Hematopoietic multipotent progenitor cell (in vitro differentiated cells): Measurements from ENCODE around the gene AUP1. TPM values are rescaled to one million over a fixed set of nuclear protein-coding genes. Genes with fewer than 3 reads are reported as not detected.
"Not testable (repeated sequence)": the region's sequence is repeated elsewhere in the genome, so short reads cannot be mapped to it uniquely, and the experiment has no call there.

Source experiments
- DNase-seq, 3 donors: peaks; one replicate each; pipeline ENCODE4 v3.0.0-alpha.2; 2011 to 2015; ENCODE audit warnings: low read depth in 2 of 3, low spot score in 2 of 3
- total RNA-seq: library from RNA; depleted of rRNA; stranded (reverse); fragments of >200 nt; gene quantifications from one replicate; pipeline ENCODE4 v1.2.3, GENCODE V29; 2012

The AUP1 gene, protein sequence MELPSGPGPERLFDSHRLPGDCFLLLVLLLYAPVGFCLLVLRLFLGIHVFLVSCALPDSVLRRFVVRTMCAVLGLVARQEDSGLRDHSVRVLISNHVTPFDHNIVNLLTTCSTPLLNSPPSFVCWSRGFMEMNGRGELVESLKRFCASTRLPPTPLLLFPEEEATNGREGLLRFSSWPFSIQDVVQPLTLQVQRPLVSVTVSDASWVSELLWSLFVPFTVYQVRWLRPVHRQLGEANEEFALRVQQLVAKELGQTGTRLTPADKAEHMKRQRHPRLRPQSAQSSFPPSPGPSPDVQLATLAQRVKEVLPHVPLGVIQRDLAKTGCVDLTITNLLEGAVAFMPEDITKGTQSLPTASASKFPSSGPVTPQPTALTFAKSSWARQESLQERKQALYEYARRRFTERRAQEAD
- 121 TPM for total RNA-seq

DNA sequence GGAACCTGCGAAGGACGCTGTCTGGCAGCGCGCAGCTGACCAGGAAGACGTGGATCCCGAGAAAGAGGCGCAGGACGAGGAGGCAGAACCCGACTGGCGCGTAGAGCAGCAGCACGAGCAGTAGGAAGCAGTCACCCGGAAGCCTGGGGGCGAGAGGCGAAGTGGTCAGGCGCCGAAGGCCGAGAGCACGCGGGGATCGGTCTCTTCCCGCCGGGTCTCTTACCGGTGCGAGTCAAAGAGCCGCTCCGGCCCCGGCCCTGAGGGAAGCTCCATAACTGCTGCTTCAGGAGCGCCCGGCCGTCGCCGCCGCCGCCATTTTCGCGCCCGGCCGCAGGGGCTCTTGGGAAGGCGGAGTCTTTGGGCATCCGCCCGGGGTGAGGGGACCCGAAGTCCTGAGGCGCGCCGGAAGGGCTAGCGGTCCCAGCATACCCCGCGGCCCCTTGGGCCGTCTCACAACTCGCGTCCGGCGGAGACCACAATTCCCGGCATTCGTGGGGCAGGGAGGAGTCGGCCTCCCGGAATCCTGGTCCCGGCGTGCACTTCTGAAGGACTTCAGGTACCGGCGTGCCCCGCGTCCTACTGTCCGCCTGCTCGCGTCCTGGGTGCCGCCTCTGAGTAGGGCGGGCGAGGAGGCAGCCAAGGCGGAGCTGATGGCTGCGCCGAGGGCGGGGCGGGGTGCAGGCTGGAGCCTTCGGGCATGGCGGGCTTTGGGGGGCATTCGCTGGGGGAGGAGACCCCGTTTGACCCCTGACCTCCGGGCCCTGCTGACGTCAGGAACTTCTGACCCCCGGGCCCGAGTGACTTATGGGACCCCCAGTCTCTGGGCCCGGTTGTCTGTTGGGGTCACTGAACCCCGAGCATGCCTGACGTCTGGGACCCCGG lies at the start of gene AUP1, which contains the start of gene HTRA2:
TSS of gene AUP1 (minus strand) at position 350 of the 882 bp plus-strand sequence. CDS start at position 273, 77 bp downstream.
TSS of gene HTRA2 (plus strand) at position 577 of the 882 bp plus-strand sequence. CDS start at position 651, 74 bp downstream.
- peak; percentile 72 to 86 (median 82) for DNase-seq

DNA sequence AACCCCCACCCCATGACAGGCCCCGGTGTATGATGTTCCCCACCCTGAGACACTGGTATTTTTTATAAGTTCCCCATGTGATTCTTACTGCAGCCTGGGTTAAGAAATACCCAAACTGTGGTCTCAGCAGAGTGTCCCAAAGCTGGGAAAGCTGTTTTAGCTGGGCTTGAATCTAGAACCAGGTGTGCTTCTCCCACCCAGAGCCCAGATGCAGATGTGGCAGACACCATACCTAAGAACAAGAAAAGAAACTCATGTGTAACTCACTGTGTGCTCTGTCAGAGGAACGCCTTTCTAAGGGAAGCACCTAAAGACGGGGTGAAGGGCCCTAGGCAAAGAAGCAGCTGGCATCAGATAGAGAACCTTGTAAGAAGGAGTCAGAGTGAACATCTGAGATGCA lies 48.9 kb upstream of the AUP1 start:
- no peak for DNase-seq

GRCh38 chr2:74577448-74577847 lies 47.9 kb upstream of the AUP1 start:
- DNase-seq, result peak in 1 of 3 donors; percentile 26

DNA sequence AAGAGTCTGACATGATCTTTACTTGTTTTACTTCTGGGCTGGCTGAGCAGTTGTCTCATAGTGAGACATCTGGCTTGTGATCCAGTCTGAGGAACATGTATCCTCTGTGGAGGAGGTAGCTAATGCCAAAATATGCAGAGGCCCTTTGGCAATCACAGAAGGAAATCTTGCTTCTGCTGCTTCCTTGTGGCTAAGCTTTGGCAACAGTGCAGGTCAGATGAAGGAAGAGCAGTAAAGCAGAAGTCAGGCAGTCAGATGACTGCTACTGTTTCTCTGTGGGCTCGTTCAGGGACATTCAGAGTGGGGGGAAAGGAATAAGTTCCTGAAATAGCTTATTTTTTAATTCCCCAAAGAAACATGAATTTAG lies 47.3 kb upstream of the AUP1 start:
- DNase-seq, result peak in 2 of 3 donors; percentile 70 to 80

- DNase-seq, result no peak
These were observed 46.8 kb upstream of the AUP1 start for GRCh38 chr2:74576211-74576862.

DNA sequence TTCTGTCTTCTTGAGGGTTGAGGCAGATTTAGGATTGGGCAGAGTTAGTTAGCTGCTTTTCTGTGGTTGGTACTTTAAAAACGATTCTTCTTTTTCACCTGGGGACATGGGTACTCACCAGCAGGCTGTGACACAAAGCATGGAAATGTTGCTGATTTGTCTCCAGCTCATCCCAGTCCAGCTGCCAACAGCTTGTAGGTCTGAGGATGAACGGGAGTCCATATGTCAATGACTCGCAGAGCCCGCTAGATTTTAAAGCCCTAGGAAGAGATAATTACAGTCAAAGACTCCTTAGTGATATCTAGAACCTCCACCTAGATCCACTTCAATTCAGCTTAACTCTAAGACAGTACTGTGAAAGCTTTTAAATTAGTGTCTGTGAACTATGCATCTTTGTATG lies 45.8 kb upstream of the AUP1 start:
- DNase-seq, result no peak

DNA sequence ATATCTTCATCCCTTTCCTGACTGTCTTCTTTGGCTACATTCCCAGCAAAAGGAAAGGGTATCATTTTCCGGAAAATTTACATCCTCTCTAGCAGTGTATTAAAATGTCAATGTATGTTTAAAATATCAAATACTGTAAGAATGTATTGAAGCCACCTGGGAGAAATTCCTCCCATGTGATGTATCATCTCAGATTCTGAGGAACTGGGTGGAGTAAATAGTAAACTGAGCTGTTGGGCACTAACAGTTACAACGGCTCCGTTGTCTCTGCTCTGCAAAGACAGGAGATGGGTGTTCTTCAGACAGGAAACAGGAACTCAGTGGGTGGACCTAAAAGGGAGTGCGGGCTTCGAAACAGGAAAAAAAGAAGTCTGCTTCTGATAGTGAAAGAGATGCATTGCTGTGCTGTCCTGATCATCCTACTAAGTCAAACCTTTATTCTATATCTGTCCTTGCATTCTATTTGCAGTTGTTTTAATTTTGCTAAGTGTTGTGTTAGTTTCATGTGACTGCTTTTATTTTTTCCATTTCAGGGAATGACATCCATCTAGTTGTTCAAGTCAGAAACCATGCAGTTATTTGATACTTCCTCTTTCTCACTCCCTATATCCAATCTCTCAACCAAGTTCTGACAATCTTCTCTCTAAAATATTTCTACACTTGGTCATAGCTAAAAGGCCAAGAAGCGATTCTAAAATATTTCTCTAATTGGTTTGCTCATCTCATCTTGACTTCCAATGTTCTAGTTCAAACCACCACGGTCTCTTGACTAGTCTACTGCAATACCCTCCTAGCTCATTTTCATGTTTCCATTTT lies 44.4 kb upstream of the AUP1 start:
- peak in 2 of 3 donors; percentile 43 to 53 for DNase-seq

GRCh38 chr2:74572178-74572925 lies 42.8 kb upstream of the AUP1 start:
- DNase-seq, result no peak

GRCh38 chr2:74571058-74571457 lies 41.6 kb upstream of the AUP1 start:
- DNase-seq, result no peak

DNA sequence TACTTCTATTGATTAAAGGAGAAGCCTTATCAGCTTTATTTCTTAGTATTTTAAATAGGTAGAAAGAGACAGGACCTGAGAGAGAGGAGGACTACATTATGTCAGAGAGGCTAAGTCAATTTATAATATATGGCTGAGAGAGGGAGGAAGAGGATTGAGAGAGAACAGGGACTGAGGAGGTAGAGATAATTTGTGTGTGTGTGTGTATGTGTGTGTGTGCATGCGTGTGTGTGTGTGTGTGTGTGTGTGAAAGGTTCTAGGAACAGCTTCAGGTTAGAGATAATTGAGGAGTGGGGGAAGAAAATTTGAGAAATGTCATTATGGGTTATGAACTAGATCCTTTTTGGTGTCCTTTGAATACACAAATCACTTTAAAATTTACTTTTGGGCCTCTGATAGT lies 40.2 kb upstream of the AUP1 start:
- DNase-seq, result no peak

DNA sequence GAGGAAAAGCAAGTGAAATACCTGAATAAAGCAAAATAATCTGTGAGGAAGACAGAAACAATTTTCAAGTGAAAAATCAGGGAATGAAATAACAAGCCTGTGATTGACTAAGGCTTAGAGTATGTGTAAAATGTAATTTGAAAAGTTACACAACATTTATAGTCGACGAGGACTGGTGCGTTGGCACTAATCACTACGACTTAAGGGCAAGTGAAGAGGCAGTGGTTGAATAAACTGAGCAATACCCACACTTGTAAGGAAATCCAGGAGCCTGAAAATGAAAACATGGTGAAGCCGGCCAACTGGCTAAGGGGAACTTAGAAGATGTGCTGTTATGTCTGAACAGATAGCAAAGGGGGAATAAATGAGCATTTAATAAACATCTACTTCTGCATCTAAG lies 38.4 kb upstream of the AUP1 start:
- no peak for DNase-seq

DNA sequence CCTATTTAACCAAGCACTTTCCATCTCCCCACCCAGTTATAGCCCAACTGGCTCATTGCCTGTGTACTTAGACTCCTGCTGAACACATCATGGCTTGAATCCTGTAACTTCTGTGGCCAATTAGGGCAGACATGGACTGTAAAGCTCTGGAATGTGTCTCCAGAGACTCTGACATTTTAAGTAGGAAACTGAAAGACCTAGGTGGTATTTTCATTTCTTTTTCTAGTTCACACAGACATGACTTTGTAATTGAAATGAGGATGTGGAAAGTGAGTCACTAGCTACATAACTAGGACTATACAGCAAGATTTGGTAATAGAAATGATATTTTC lies 37.2 kb upstream of the AUP1 start:
- no peak for DNase-seq

- DNase-seq, result no peak
These were observed 36.7 kb upstream of the AUP1 start for GRCh38 chr2:74566076-74566753.

- no peak for DNase-seq
These were observed 34.7 kb upstream of the AUP1 start for GRCh38 chr2:74564222-74564621.

DNA sequence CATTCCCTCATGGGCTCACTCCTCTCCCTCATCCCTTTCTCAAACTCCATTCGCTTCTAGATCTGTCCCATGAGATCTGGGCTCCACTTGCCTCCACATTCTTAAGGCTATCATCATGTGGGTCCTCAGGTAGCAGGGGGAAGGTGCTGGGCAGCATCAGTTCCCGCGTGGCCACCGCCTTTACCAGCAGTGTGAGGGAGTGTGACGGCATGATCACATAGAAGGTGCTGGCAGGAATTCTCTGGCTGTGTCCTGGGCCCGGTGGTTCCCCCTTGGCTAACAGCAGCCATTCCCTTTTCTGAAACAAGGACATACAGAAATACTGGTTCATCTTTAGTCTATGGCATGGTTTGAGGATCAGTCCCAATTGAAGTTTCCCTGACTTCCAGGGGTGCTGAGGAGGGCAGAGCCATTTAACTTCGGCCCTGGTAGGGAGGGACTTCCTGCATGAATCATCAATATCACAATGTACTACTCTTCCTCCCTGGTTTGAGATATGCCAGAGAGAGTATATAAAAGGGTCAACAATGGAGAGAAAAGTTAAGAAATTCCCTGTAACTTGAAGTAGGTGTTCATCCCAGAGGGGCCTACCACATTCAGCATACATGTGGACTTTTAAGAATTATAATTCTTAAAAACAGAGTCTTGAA lies 32.7 kb upstream of the AUP1 start:
- DNase-seq, result no peak

DNA sequence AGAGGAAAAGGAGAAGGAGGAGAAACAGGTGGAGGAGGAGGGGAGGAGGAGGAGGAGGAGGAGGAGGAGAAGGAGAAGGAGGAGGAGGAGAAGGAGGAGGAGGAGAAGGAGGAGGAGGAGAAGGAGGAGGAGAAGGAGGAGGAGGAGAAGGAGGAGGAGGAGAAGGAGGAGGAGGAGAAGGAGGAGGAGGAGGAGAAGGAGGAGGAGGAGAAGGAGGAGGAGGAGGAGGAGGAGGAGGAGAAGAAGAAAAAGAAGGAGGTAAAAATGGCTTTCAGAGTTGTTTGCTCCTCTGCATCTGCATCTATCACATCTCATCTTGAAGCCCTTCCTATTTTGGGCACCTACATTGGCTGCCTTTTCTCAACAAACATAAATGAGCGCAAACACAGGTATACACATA lies 31.5 kb upstream of the AUP1 start:
- not testable (repeated sequence) for DNase-seq

DNA sequence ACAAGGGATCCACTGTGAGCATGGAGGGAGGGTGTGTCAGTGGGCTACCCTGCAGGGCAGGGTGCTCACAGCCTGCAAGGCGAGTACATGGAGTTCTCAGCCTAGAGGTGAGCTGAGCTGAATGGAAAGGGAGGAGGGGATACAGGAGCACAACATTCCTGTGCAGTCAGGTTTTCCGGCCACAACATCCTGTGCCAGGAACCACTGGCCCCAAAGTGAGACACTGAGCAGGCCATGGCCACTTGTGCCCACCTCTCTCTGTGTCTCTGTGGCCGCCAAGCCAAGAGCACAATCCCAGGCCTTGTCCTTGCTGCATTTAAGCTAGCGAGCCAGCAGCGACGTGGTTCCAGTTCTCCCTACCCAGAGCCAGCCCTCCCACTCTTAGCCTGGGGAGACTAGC lies 31.1 kb upstream of the AUP1 start:
- DNase-seq, result no peak

DNA sequence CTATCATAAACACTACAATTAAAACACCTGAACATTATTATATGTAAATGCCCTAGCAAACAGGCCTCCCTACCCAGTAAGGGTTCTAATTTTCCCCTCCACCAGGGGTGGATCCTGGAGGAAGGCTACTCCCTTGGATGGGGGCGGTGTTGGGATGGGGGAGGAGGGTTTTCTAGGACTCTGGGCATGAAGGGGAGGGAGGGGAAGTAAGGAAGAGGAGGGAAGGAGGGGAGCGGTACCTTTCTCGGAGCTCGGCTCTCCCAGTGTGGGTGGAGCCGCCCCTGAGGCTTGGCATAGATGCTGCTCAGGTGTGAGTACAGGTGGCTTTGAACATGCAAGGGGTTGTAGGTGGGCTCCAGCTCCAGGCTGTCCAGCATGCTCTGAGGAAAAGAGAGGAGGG lies 30.4 kb upstream of the AUP1 start:
- DNase-seq, result no peak
